K562 (cell line): ENCODE results near the gene PRELID3B. TPM values are rescaled to one million over a fixed set of nuclear protein-coding genes. Genes with fewer than 3 reads are reported as not detected.
A peak's percentile ranks its signal among the peaks of the same experiment; 100 is the strongest.

ENCODE experiments used
- C11orf30 ChIP-seq: fragments of 450-650 bp; IDR thresholded peaks from 2 replicates; pipeline ENCODE4 v1.6.1; 2016; ENCODE audit warnings: low read depth, mild to moderate bottlenecking
- CREB1 ChIP-seq, 2 experiments: sonication (generic) in 1 of 2; formaldehyde crosslinking in 1 of 2; IDR thresholded peaks; 2 replicates each; pipeline versions ENCODE4 v1.6.1 to v1.8.0; 2012 to 2022; ENCODE audit warnings: inconsistent platforms in 1 of 2, mild to moderate bottlenecking in 1 of 2, missing genetic modification reagents in 1 of 2, moderate library complexity in 1 of 2
- ELF4 ChIP-seq: fragments of 450-650 bp; formaldehyde crosslinking; IDR thresholded peaks from 2 replicates; pipeline ENCODE4 v1.4.0; 2022; ENCODE audit warnings: missing genetic modification characterization
- EP300 ChIP-seq: IDR thresholded peaks from 2 replicates; pipeline ENCODE4 v1.6.1; 2012; ENCODE audit warnings: low read length, improper control_type of control experiment
- KLF16 ChIP-seq: IDR thresholded peaks from 2 replicates; pipeline ENCODE4 v1.6.1; 2016; ENCODE audit warnings: antibody characterized with exemption
- L3MBTL2 ChIP-seq: fragments of 450-650 bp; IDR thresholded peaks from 2 replicates; pipeline ENCODE4 v1.6.1; 2016; ENCODE audit warnings: mild to moderate bottlenecking, moderate library complexity
- MIER1 ChIP-seq: fragments of 450-650 bp; IDR thresholded peaks from 2 replicates; pipeline ENCODE4 v1.6.1; 2016; ENCODE audit warnings: antibody characterized with exemption, mild to moderate bottlenecking, low read depth
- NCOA6 ChIP-seq: fragments of 450-650 bp; IDR thresholded peaks from 2 replicates; pipeline ENCODE4 v1.6.1; 2017; ENCODE audit warnings: mild to moderate bottlenecking
- NFATC3 ChIP-seq: fragments of 450-650 bp; IDR thresholded peaks from 2 replicates; pipeline ENCODE4 v1.6.1; 2017; ENCODE audit warnings: mild to moderate bottlenecking
- OTX1 ChIP-seq: fragments of 450-650 bp; formaldehyde crosslinking; IDR thresholded peaks from 2 replicates; pipeline ENCODE4 v1.4.0; 2022; ENCODE audit warnings: mild to moderate bottlenecking
- PCBP2 ChIP-seq: fragments of 200-400 bp; formaldehyde crosslinking; IDR thresholded peaks from 2 replicates; pipeline ENCODE4 v1.6.1; 2018; ENCODE audit warnings: low read length, low read depth, mild to moderate bottlenecking, moderate library complexity; ENCODE audit not compliant: poor library complexity, severe bottlenecking
- PRMT5 ChIP-seq: sonication (generic); formaldehyde crosslinking; IDR thresholded peaks from 2 replicates; pipeline ENCODE4 v1.5.0; 2020; ENCODE audit warnings: missing genetic modification reagents
- RBM17 ChIP-seq: fragments of 200-400 bp; formaldehyde crosslinking; IDR thresholded peaks from 2 replicates; pipeline ENCODE4 v1.6.1; 2017; ENCODE audit warnings: low read depth, mild to moderate bottlenecking, low read length, borderline replicate concordance
- STAT5B ChIP-seq: fragments of 250-450 bp; sonication (Bioruptor Pico); IDR thresholded peaks from 2 replicates; pipeline ENCODE4 v1.8.0; 2021; ENCODE audit warnings: mild to moderate bottlenecking, inconsistent platforms
- TFAP4 ChIP-seq: sonication (generic); formaldehyde crosslinking; IDR thresholded peaks from 2 replicates; pipeline ENCODE4 v1.8.0; 2022; ENCODE audit warnings: missing genetic modification reagents, mild to moderate bottlenecking, moderate library complexity, borderline replicate concordance
- YBX1 ChIP-seq: fragments of 450-650 bp; IDR thresholded peaks from 2 replicates; pipeline ENCODE4 v1.7.1; 2016; ENCODE audit warnings: mild to moderate bottlenecking
- ZBTB9 ChIP-seq: fragments of 450-650 bp; formaldehyde crosslinking; IDR thresholded peaks from 2 replicates; pipeline ENCODE4 v1.4.0; 2020; ENCODE audit warnings: mild to moderate bottlenecking, moderate library complexity
- ZNF507 ChIP-seq: conservative IDR thresholded peaks from 2 replicates; pipeline ENCODE4 v1.6.1; 2017; ENCODE audit warnings: missing genetic modification characterization, missing compliant biosample characterization
- ZNF764 ChIP-seq: fragments of 250-450 bp; sonication (Bioruptor Pico); IDR thresholded peaks from 2 replicates; pipeline ENCODE4 v1.4.0; 2020; ENCODE audit warnings: low read depth, mild to moderate bottlenecking, moderate library complexity
- polyA plus RNA-seq, 8 experiments: library from polyadenylated mRNA; depleted of rRNA in 4 of 8; stranded (reverse) in 5 of 8; unstranded in 3 of 8; fragments of >200 nt; fragmentation: Nextera tagmentation in 2 of 8; fragmentation: Illumina TruSeq in 1 of 8; extraction: Ambion mirVana in 2 of 8; extraction: Trizol in 1 of 8; gene quantifications; 2 replicates each; pipeline versions ENCODE4 v1.2.1 to v1.2.3, GENCODE V29; 2011 to 2014; ENCODE audit warnings: inconsistent platforms in 1 of 8, missing spikeins in 1 of 8
- total RNA-seq, 7 experiments: library from RNA; depleted of rRNA in 6 of 7; stranded (reverse); fragments of >200 nt in 6 of 7; fragmentation: Illumina TruSeq in 2 of 7; extraction: Trizol in 2 of 7; gene quantifications; 2 replicates each; pipeline versions ENCODE4 v1.2.1 to v1.2.3, GENCODE V29; 2011 to 2021; ENCODE audit warnings: low replicate concordance in 1 of 7
- TF ChIP-seq, protein P1 (sequence below): fragments of 250-450 bp; sonication (Bioruptor Pico); IDR thresholded peaks from 2 replicates; pipeline ENCODE4 v1.9.0; 2021; ENCODE audit warnings: mild to moderate bottlenecking, inconsistent platforms
- TF ChIP-seq, protein P2 (sequence below): fragments of 150-350 bp; IDR thresholded peaks from 2 replicates; pipeline ENCODE4 v1.6.1; 2014; ENCODE audit warnings: low read depth, mild to moderate bottlenecking, low read length, borderline replicate concordance

PRELID3B gene
- total and polyA plus RNA-seq, 9 of the 15 experiments (the other 6 are each of a cell fraction or from before 2014, with no cell fraction given), result 77.0 to 186 (median 101) TPM

- no peak for TF ChIP-seq ELF4 (CRISPR knock-in tag)
- no peak for TF ChIP-seq CREB1 (IDR thresholded peaks at IDR 0.05)
- 0 out of 2 replicates have a peak, but pooled peaks have one; percentile 12 for TF ChIP-seq CREB1 (CRISPR knock-in tag; IDR thresholded peaks at IDR 0.05)
- no peak for TF ChIP-seq ZNF764 (CRISPR knock-in tag)
- no peak for TF ChIP-seq STAT5B (CRISPR knock-in tag)
- TF ChIP-seq OTX1 (CRISPR knock-in tag), result no peak
- no peak for TF ChIP-seq EP300
- TF ChIP-seq YBX1, result no peak
- TF ChIP-seq ZNF507 (tag), result no peak
- no peak for TF ChIP-seq NFATC3
- TF ChIP-seq L3MBTL2, result 0 out of 2 replicates have a peak, but pooled peaks have one; percentile 11
- TF ChIP-seq NCOA6, result no peak
- TF ChIP-seq RBM17, result no peak
- TF ChIP-seq, protein P1, sequence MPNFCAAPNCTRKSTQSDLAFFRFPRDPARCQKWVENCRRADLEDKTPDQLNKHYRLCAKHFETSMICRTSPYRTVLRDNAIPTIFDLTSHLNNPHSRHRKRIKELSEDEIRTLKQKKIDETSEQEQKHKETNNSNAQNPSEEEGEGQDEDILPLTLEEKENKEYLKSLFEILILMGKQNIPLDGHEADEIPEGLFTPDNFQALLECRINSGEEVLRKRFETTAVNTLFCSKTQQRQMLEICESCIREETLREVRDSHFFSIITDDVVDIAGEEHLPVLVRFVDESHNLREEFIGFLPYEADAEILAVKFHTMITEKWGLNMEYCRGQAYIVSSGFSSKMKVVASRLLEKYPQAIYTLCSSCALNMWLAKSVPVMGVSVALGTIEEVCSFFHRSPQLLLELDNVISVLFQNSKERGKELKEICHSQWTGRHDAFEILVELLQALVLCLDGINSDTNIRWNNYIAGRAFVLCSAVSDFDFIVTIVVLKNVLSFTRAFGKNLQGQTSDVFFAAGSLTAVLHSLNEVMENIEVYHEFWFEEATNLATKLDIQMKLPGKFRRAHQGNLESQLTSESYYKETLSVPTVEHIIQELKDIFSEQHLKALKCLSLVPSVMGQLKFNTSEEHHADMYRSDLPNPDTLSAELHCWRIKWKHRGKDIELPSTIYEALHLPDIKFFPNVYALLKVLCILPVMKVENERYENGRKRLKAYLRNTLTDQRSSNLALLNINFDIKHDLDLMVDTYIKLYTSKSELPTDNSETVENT (CRISPR knock-in tag), result no peak
- TF ChIP-seq, protein P2, sequence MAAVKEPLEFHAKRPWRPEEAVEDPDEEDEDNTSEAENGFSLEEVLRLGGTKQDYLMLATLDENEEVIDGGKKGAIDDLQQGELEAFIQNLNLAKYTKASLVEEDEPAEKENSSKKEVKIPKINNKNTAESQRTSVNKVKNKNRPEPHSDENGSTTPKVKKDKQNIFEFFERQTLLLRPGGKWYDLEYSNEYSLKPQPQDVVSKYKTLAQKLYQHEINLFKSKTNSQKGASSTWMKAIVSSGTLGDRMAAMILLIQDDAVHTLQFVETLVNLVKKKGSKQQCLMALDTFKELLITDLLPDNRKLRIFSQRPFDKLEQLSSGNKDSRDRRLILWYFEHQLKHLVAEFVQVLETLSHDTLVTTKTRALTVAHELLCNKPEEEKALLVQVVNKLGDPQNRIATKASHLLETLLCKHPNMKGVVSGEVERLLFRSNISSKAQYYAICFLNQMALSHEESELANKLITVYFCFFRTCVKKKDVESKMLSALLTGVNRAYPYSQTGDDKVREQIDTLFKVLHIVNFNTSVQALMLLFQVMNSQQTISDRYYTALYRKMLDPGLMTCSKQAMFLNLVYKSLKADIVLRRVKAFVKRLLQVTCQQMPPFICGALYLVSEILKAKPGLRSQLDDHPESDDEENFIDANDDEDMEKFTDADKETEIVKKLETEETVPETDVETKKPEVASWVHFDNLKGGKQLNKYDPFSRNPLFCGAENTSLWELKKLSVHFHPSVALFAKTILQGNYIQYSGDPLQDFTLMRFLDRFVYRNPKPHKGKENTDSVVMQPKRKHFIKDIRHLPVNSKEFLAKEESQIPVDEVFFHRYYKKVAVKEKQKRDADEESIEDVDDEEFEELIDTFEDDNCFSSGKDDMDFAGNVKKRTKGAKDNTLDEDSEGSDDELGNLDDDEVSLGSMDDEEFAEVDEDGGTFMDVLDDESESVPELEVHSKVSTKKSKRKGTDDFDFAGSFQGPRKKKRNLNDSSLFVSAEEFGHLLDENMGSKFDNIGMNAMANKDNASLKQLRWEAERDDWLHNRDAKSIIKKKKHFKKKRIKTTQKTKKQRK, result no peak
- 0 out of 2 replicates have a peak, but pooled peaks have one; percentile 38 for TF ChIP-seq MIER1
- peak; percentile 12; the same call in 1 of the 2 replicates for TF ChIP-seq TFAP4 (CRISPR knock-in tag)
- TF ChIP-seq C11orf30, result no peak
- no peak for TF ChIP-seq PRMT5 (CRISPR knock-in tag)
- no peak for TF ChIP-seq KLF16
- TF ChIP-seq ZBTB9 (CRISPR knock-in tag), result no peak
- no peak for TF ChIP-seq PCBP2
Observed at GRCh38 chr20:59007665-59008511, 34.7 kb downstream of the PRELID3B start (continued).
